Measurements from ENCODE around the gene ZNF283. TPM values are rescaled to one million over a fixed set of nuclear protein-coding genes. Genes with fewer than 3 reads are reported as not detected.
"Not testable (repeated sequence)": the region's sequence is repeated elsewhere in the genome, so short reads cannot be mapped to it uniquely, and the experiment has no call there.

Gene ZNF283
- total and polyA plus RNA-seq, 12 donors, result 1.7 to 16.9 (median 11.7) TPM

DNA sequence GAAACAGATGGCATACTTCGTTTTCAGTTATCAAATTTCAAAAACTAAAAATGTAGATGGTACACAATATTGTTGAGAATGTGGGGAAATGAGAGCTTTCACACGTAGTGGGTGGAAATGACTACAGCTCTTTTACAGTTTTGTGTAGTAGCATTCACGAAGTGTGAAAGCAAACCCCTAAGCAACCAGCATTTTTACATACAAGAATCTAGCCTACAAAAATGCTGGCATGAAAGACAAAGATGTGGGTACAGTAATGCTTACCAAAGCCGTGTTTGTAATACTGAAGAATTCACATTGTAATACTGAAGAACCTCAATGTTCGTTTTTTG lies 6.3 kb upstream of the ZNF283 start:
- intact Hi-C loops (cut with DNase I), result loop anchor here in 1 of 10 donors (10.0 kb wide), 1 partner anchor 84 kb away; no protein-coding TSS in a partner anchor
- H3K27ac ChIP-seq, result no peak overlapping the region
- ATAC-seq (no peak), DNase-seq (no peak)
- peaks cover 0 to 61% (median 0%) of the 10 kb centered on the region in 7 donors for H3K27me3 ChIP-seq
- peaks cover 0 to 10% (median 6%) of the 10 kb centered on the region in 9 donors for H3K4me1 ChIP-seq
- H3K36me3 ChIP-seq, result no peaks in the 10 kb centered on the region
- H3K9me3 ChIP-seq, result no peaks in the 10 kb centered on the region
- WGBS, 2 donors, result 33 to 37% methylated on average over 5 of the region's 5 CpGs
- peak overlapping the region; percentile 19 to 59 (median 48) for H3K4me3 ChIP-seq
- no peak for TF ChIP-seq CTCF (IDR thresholded peaks at IDR 0.05)

DNA sequence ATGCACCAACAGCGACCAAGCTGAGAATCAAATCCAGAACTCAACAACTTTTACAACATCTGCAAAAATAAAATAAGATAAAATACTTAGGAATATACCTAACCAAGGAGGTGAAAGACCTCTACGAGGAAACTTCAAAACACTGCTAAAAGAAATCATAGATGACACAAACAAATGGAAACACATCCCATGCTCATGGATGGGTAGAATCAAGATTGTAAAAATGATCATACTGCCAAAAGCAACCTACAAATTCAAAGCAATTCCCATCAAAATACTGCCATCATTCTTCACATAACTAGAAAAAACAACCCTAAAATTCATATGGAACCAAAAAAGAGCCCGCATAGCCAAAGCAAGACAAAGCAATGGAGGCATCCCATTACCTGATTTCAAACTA lies 3.3 kb upstream of the ZNF283 start:
- intact Hi-C loops (cut with DNase I), result loop anchor here in 1 of 10 donors (10.0 kb wide), 1 partner anchor 81 kb away; no protein-coding TSS in a partner anchor
- peaks cover 0 to 26% (median 17%) of the 10 kb centered on the region in 9 donors for H3K4me1 ChIP-seq
- not testable (repeated sequence) for ATAC-seq, H3K36me3 ChIP-seq, DNase-seq, H3K27ac ChIP-seq, H3K9me3 ChIP-seq, H3K4me3 ChIP-seq
- peaks cover 0 to 57% (median 0%) of the 10 kb centered on the region in 7 donors for H3K27me3 ChIP-seq
- 75 to 81% methylated on average over 3 of the region's 3 CpGs for WGBS, 2 donors

- Histone ChIP-seq H3K27me3 (peaks cover 0 to 52% (median 0%) of the 10 kb centered on the region in 7 donors), H3K4me1 (peaks cover 0 to 26% (median 17%) of the 10 kb centered on the region in 9 donors), H3K36me3 (peaks cover 0 to 14% (median 6%) of the 10 kb centered on the region in 9 donors)
- not testable (repeated sequence) for ATAC-seq, H3K27ac ChIP-seq, DNase-seq, H3K9me3 ChIP-seq, H3K4me3 ChIP-seq
- WGBS, 2 donors, result 63 to 72% methylated on average over 4 of the region's 4 CpGs
- intact Hi-C loops (cut with DNase I), result loop anchor here in 1 of 10 donors (10.0 kb wide), 1 partner anchor 80 kb away; no protein-coding TSS in a partner anchor
Measured at GRCh38 chr19:43824572-43824971, 2.5 kb upstream of the ZNF283 start.

- intact Hi-C loops (cut with DNase I), result no loop called here
- H3K27me3 ChIP-seq, result no peaks in the 10 kb centered on the region
- peaks cover 6 to 100% (median 97%) of the 10 kb centered on the region in 9 donors for H3K36me3 ChIP-seq
- no peaks in the 10 kb centered on the region for H3K4me1 ChIP-seq
- H3K27ac ChIP-seq, result no peak overlapping the region
- peaks cover 0 to 100% (median 84%) of the 10 kb centered on the region in 11 donors for H3K9me3 ChIP-seq
- H3K4me3 ChIP-seq, result no peak overlapping the region
- ATAC-seq (no peak), DNase-seq (no peak)
- no peak for TF ChIP-seq CTCF (IDR thresholded peaks at IDR 0.05)
Measured at GRCh38 chr19:43839139-43839538, 12.0 kb downstream of the ZNF283 start.

GRCh38 chr19:43842007-43842406 lies 14.9 kb downstream of the ZNF283 start:
- H3K27me3 ChIP-seq, result no peaks in the 10 kb centered on the region
- no peak for ATAC-seq
- no peak overlapping the region for H3K4me3 ChIP-seq
- no peak overlapping the region for H3K27ac ChIP-seq
- H3K36me3 ChIP-seq, result peaks cover 6 to 100% (median 98%) of the 10 kb centered on the region in 9 donors
- TF ChIP-seq CTCF (IDR thresholded peaks at IDR 0.05), result no peak
- peaks cover 4 to 100% (median 96%) of the 10 kb centered on the region in 11 donors for H3K9me3 ChIP-seq
- intact Hi-C loops (cut with DNase I), result no loop called here
- no peak for DNase-seq
- 51 to 69% methylated on average over 2 of the region's 2 CpGs for WGBS, 2 donors
- no peaks in the 10 kb centered on the region for H3K4me1 ChIP-seq
